ENCODE measurements around the gene RPL35A. TPM values are rescaled to one million over a fixed set of nuclear protein-coding genes. Genes with fewer than 3 reads are reported as not detected.
"Not testable (repeated sequence)": the region's sequence is repeated elsewhere in the genome, so short reads cannot be mapped to it uniquely, and the experiment has no call there.

RPL35A gene
- total RNA-seq, 1 donor from 2014 or later: 1,090 TPM

DNA sequence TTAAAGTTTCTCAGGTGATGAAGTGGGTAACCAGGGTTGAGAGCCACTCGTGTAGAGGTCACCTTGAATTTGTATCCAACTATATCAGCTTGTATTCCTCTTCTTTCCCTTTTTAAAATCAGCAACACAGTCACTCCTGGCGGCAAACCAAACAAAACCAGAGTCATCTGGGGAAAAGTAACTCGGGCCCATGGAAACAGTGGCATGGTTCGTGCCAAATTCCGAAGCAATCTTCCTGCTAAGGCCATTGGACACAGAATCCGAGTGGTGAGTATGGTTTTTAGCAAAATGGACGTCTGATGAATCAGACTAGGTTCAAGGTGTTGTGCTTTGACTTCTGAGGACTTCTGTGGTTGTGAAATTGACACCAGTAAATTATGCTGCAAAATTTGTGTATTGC lies 3.9 kb downstream of the RPL35A start:
- TF ChIP-seq, protein P1, sequence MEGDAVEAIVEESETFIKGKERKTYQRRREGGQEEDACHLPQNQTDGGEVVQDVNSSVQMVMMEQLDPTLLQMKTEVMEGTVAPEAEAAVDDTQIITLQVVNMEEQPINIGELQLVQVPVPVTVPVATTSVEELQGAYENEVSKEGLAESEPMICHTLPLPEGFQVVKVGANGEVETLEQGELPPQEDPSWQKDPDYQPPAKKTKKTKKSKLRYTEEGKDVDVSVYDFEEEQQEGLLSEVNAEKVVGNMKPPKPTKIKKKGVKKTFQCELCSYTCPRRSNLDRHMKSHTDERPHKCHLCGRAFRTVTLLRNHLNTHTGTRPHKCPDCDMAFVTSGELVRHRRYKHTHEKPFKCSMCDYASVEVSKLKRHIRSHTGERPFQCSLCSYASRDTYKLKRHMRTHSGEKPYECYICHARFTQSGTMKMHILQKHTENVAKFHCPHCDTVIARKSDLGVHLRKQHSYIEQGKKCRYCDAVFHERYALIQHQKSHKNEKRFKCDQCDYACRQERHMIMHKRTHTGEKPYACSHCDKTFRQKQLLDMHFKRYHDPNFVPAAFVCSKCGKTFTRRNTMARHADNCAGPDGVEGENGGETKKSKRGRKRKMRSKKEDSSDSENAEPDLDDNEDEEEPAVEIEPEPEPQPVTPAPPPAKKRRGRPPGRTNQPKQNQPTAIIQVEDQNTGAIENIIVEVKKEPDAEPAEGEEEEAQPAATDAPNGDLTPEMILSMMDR (IDR thresholded peaks at IDR 0.05; ENCODE audit: unreplicated experiment): no peak
- peaks cover 42% of the 10 kb centered on the region for H3K36me3 Mint-ChIP-seq (ENCODE audit: low read depth, unreplicated experiment)
- no peaks in the 10 kb centered on the region for H3K9me3 Mint-ChIP-seq (ENCODE audit: unreplicated experiment)
- H3K27me3 Mint-ChIP-seq (ENCODE audit: unreplicated experiment): peaks cover 11% of the 10 kb centered on the region
- peak overlapping the region; percentile 79 for H3K27ac Mint-ChIP-seq (ENCODE audit: unreplicated experiment)
- H3K4me3 Mint-ChIP-seq (ENCODE audit: unreplicated experiment): peak overlapping the region; percentile 75
- no peak for DNase-seq (ENCODE audit: low spot score)
- H3K4me1 Mint-ChIP-seq (ENCODE audit: unreplicated experiment): peaks cover 49% of the 10 kb centered on the region

DNA sequence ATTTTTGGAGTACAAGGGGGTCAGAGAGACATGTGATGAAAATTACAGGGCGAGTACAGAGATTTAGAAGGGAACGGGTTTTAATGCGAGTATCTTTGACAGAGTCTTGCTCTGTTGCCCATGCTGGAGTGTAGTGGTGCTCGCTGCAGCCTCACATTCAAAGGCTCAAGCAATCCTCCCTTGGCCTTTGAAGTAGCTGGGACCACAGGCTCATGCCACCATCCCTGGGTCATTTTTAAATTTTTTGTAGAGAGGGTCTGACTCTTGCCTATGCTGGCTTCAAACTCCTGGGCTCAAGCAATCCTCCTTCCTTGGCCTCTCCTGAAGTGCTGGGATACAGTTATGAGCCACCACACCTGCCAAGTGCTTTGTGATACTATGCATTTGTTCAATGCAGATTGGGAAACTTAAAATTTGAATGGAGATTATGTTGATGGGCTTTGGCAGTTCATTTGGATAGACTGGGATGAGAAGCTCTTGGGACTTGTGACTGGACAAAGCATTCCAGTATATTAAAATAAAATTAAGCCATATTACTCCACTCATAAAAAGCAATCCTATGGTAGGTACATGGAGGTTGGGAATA lies 6.0 kb downstream of the RPL35A start:
- Mint-ChIP-seq H3K27me3 (ENCODE audit: unreplicated experiment) (peaks cover 6% of the 10 kb centered on the region), H3K4me3 (ENCODE audit: unreplicated experiment) (peak overlapping the region; percentile 77), H3K9me3 (ENCODE audit: unreplicated experiment) (no peaks in the 10 kb centered on the region), H3K36me3 (ENCODE audit: low read depth, unreplicated experiment) (peaks cover 37% of the 10 kb centered on the region), H3K4me1 (ENCODE audit: unreplicated experiment) (peaks cover 55% of the 10 kb centered on the region), H3K27ac (ENCODE audit: unreplicated experiment) (peak overlapping the region; percentile 78)
- no peak for DNase-seq (ENCODE audit: low spot score)
- TF ChIP-seq, protein P1 (IDR thresholded peaks at IDR 0.05; ENCODE audit: unreplicated experiment): no peak

DNA sequence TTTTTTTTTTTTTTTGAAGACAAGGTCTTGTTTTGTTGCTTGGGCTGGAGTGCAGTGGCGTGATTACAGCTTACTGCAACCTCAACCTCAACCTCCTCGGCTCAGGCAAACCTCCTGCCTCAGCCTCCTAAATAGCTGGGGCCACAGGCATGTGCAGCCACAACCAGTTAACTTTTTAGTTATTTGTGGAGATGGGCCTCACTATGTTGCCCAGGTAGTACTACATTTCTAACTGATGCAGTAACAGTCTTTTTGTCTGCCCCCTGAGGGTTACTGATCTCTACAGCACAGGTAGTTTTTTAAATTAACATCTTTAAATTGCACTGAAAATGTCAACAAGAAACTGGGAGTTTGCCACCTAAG lies 6.6 kb downstream of the RPL35A start:
- H3K27me3 Mint-ChIP-seq (ENCODE audit: unreplicated experiment): peaks cover 8% of the 10 kb centered on the region
- H3K27ac Mint-ChIP-seq (ENCODE audit: unreplicated experiment): peak overlapping the region; percentile 92
- no peak overlapping the region for H3K4me3 Mint-ChIP-seq (ENCODE audit: unreplicated experiment)
- H3K36me3 Mint-ChIP-seq (ENCODE audit: low read depth, unreplicated experiment): peaks cover 37% of the 10 kb centered on the region
- H3K4me1 Mint-ChIP-seq (ENCODE audit: unreplicated experiment): peaks cover 54% of the 10 kb centered on the region
- no peaks in the 10 kb centered on the region for H3K9me3 Mint-ChIP-seq (ENCODE audit: unreplicated experiment)
- TF ChIP-seq, protein P1 (IDR thresholded peaks at IDR 0.05; ENCODE audit: unreplicated experiment): no peak
- DNase-seq (ENCODE audit: low spot score): no peak

DNA sequence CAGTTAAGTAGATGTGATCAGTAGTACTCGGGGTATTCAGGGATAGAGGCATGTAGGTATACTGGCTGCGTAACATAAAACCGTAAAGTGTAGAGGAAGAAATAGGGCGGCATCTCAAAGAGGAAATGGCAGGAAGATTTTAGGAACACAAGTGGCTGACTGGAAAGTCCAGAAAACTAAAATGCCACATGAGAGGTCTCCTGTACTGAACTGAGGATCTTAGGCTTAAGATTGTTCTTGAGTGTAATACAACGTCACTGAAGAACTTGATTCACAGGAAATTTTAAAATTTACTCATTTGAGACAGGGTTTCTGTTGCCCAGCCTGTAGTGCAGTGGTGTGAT lies 7.8 kb downstream of the RPL35A start:
- Mint-ChIP-seq H3K27ac (ENCODE audit: unreplicated experiment) (peak overlapping the region; percentile 92), H3K27me3 (ENCODE audit: unreplicated experiment) (peaks cover 8% of the 10 kb centered on the region), H3K4me3 (ENCODE audit: unreplicated experiment) (peak overlapping the region; percentile 53), H3K9me3 (ENCODE audit: unreplicated experiment) (no peaks in the 10 kb centered on the region), H3K4me1 (ENCODE audit: unreplicated experiment) (peaks cover 52% of the 10 kb centered on the region), H3K36me3 (ENCODE audit: low read depth, unreplicated experiment) (peaks cover 37% of the 10 kb centered on the region)
- no peak for DNase-seq (ENCODE audit: low spot score)
- TF ChIP-seq, protein P1 (IDR thresholded peaks at IDR 0.05; ENCODE audit: unreplicated experiment): no peak

- Mint-ChIP-seq H3K27me3 (ENCODE audit: unreplicated experiment) (peaks cover 8% of the 10 kb centered on the region), H3K27ac (ENCODE audit: unreplicated experiment) (peak overlapping the region; percentile 1)
Measured at GRCh38 chr3:197958346-197958745, 8.4 kb downstream of the RPL35A start.

DNA sequence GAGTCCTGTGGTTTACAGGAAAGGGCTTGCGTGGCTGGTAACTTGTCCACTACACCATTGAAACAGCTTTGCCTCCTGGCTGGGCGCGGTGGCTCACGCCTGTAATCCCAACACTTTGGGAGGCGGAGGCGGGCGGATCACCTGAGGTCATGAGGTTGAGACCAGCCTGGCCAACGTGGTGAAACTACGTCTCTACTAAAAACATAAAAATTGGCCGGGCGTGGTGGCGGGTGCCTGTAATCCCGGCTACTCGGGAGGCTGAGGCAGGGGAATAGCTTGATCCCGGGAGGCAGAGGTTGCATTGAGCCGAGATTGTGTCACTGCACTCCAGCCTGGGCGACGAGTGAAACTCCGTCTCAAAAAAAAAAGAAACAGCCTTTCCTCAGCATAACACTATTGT lies 8.9 kb downstream of the RPL35A start:
- not testable (repeated sequence) for H3K27ac Mint-ChIP-seq (ENCODE audit: unreplicated experiment); H3K4me3 Mint-ChIP-seq (ENCODE audit: unreplicated experiment); H3K9me3 Mint-ChIP-seq (ENCODE audit: unreplicated experiment); H3K27me3 Mint-ChIP-seq (ENCODE audit: unreplicated experiment); DNase-seq (ENCODE audit: low spot score)
- H3K36me3 Mint-ChIP-seq (ENCODE audit: low read depth, unreplicated experiment): peaks cover 26% of the 10 kb centered on the region
- peaks cover 46% of the 10 kb centered on the region for H3K4me1 Mint-ChIP-seq (ENCODE audit: unreplicated experiment)

More at GRCh38 chr3:197958346-197958745, 8.4 kb downstream of the RPL35A start:
- H3K4me3 Mint-ChIP-seq (ENCODE audit: unreplicated experiment): peak overlapping the region; percentile 68
- H3K4me1 Mint-ChIP-seq (ENCODE audit: unreplicated experiment): peaks cover 51% of the 10 kb centered on the region
- H3K36me3 Mint-ChIP-seq (ENCODE audit: low read depth, unreplicated experiment): peaks cover 31% of the 10 kb centered on the region
- DNase-seq (ENCODE audit: low spot score): no peak
- no peaks in the 10 kb centered on the region for H3K9me3 Mint-ChIP-seq (ENCODE audit: unreplicated experiment)
- TF ChIP-seq, protein P1 (IDR thresholded peaks at IDR 0.05; ENCODE audit: unreplicated experiment): no peak
